Measurements from ENCODE around the gene TP53.

Gene TP53

DNA sequence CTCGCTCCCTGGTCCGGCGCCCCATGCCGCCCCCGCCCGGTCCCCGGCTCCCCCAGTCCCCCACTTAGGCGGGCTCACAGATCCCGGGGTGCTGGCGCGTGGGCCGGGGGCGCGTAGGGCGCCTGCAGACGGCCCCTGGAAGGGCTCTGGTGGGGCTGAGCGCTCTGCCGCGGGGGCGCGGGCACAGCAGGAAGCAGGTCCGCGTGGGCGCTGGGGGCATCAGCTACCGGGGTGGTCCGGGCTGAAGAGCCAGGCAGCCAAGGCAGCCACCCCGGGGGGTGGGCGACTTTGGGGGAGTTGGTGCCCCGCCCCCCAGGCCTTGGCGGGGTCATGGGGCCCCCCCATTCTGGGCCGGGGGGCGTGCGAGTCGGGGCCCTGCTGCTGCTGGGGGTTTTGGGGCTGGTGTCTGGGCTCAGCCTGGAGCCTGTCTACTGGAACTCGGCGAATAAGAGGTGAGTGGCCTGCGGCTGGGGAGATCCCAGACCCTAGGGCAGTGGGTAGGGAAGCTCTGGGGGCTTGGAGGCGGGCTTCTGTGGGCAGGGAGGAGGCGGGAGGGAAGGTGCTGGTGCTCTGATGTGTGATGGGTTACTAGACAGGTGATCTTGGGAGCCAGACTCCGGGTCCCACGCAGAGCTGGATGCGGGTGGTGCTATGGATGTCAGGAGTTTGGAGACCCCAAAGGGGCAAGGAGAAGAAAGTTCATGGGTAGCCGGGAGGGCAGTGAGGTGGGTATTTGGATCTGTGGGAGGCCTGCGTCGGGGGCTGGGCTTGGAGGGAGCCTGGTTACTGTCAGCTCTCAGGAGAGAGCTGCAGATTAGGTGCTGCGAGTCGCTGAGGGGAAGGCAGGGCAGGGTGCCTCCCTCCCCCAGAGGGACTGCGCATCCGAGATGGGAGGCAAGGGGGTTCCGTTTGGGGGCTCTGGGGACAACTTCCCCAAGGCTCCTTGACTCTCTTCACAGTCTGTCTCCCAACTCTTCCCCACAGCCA, 18.3 kb upstream of the TP53 start:
- peak overlapping the region; percentile 51 for H2BK120ac ChIP-seq (ENCODE audit: low read depth, low read length)
- H3K79me1 ChIP-seq (ENCODE audit: low read depth, low read length): peaks cover 10% of the 10 kb centered on the region
- H4K91ac ChIP-seq (ENCODE audit: low read depth, low read length, poor library complexity): no peak overlapping the region
- H2BK5ac ChIP-seq (ENCODE audit: low read length): peak overlapping the region; percentile 50
- H3K4me2 ChIP-seq (ENCODE audit: insufficient read depth, low read length, poor library complexity, severe bottlenecking): peak overlapping the region; percentile 81
- H3K4ac ChIP-seq (ENCODE audit: low read length): no peak overlapping the region
- H3K4me1 ChIP-seq (ENCODE audit: control insufficient read depth in 2 of 2, insufficient read depth in 1 of 2, low read depth in 1 of 2, low read length in 2 of 2): peaks cover 28 to 38% of the 10 kb centered on the region in 2 donors
- no peaks in the 10 kb centered on the region for H3K9me3 ChIP-seq (replicated peaks in 1 of 2; ENCODE audit: control insufficient read depth in 2 of 2, insufficient read depth in 1 of 2, low read depth in 1 of 2, low read length in 2 of 2)
- H3K4me3 ChIP-seq (ENCODE audit: low read length in 2 of 2): peak overlapping the region; percentile 73 to 85
- H4K8ac ChIP-seq (ENCODE audit: low read depth, low read length): no peak overlapping the region
- WGBS, 2 donors (ENCODE audit: extremely low coverage in 2 of 2, insufficient read length in 2 of 2, insufficient replicate concordance in 1 of 2): no CpG with 5 or more reads among the region's 50 CpGs
- H2AK5ac ChIP-seq (ENCODE audit: low read depth, low read length): peak overlapping the region; percentile 84
- peak overlapping the region; percentile 91 for H2AFZ ChIP-seq (ENCODE audit: low read length)
- peak overlapping the region; percentile 69 for H3K23ac ChIP-seq (ENCODE audit: low read depth, low read length, poor library complexity)
- no peak overlapping the region for H2BK12ac ChIP-seq (ENCODE audit: low read length)
- no peak overlapping the region for H3K27ac ChIP-seq (replicated peaks; ENCODE audit: low read length)
- peak overlapping the region; percentile 42 for H3K14ac ChIP-seq (ENCODE audit: low read length)
- H2BK15ac ChIP-seq (ENCODE audit: low read length): peak overlapping the region; percentile 86
- peak overlapping the region; percentile 88 for H3K9ac ChIP-seq (ENCODE audit: low read depth, low read length, poor library complexity)
- peaks cover 13 to 44% of the 10 kb centered on the region in 2 donors for H3K36me3 ChIP-seq (replicated peaks in 1 of 2; ENCODE audit: control insufficient read depth in 2 of 2, insufficient read depth in 2 of 2, low read length in 2 of 2)
- no peak for DNase-seq (ENCODE audit: low spot score)
- H3K27me3 ChIP-seq (ENCODE audit: control insufficient read depth in 3 of 3, insufficient read depth in 3 of 3, low read depth in 1 of 3, low read length in 3 of 3): no peaks in the 10 kb centered on the region
- H3K18ac ChIP-seq (ENCODE audit: low read length): peak overlapping the region; percentile 96

DNA sequence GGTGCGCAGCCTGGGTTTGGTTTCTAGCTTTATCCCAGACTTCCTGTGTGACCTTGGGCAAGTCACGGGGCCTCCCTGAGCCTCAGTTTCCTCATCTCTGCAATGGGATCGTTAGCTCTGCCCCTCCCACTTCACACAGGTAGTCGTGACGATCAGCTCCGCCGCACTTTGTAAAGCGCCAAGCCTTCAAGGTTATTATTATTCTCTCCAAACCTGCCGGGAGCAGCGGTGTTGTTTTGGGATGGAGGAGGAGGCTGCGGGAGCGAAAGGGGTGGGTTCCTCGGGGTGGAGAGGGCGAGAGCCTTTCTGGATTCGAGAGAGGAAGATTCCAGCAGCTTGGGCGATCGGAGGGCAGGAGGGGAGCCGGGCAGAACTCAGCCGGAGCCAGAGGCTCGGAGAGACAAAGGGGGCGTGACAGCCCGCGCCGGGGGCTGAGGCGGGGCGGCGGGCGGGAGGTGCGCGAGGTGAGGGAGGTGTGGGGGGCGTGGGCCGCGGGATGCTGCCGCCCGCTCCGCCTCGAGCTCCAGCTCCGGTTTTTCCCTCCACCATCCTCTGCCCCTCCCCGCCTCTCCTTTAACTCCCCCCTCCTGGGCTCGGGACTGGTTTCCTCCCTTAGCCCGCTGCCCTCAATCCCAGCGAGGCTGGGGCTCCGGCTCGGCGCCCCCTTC, 17.4 kb upstream of the TP53 start, which contains the start of gene EFNB3:
Gene EFNB3 (plus strand): TSS at position 602 of the 668 bp plus-strand sequence. CDS start 397 bp downstream, outside the sequence.
- no CpG with 5 or more reads among the region's 45 CpGs for WGBS, 2 donors (ENCODE audit: extremely low coverage in 2 of 2, insufficient read length in 2 of 2, insufficient replicate concordance in 1 of 2)
- H3K27me3 ChIP-seq (ENCODE audit: control insufficient read depth in 3 of 3, insufficient read depth in 3 of 3, low read depth in 1 of 3, low read length in 3 of 3): no peaks in the 10 kb centered on the region
- peak within 1 kb of the TSS; percentile 91 for H2AFZ ChIP-seq (ENCODE audit: low read length)
- H3K79me1 ChIP-seq (ENCODE audit: low read depth, low read length): peaks cover 10% of the 10 kb centered on the region
- peak within 1 kb of the TSS; percentile 69 for H3K23ac ChIP-seq (ENCODE audit: low read depth, low read length, poor library complexity)
- H3K4me1 ChIP-seq (ENCODE audit: control insufficient read depth in 2 of 2, insufficient read depth in 1 of 2, low read depth in 1 of 2, low read length in 2 of 2): peaks cover 28 to 37% of the 10 kb centered on the region in 2 donors
- peak within 1 kb of the TSS; percentile 51 for H2BK120ac ChIP-seq (ENCODE audit: low read depth, low read length)
- H2BK12ac ChIP-seq (ENCODE audit: low read length): no peak within 1 kb of the TSS
- peaks cover 14 to 39% of the 10 kb centered on the region in 2 donors for H3K36me3 ChIP-seq (replicated peaks in 1 of 2; ENCODE audit: control insufficient read depth in 2 of 2, insufficient read depth in 2 of 2, low read length in 2 of 2)
- peak within 1 kb of the TSS; percentile 50 for H2BK5ac ChIP-seq (ENCODE audit: low read length)
- H3K14ac ChIP-seq (ENCODE audit: low read length): peak within 1 kb of the TSS; percentile 42
- H3K4me2 ChIP-seq (ENCODE audit: insufficient read depth, low read length, poor library complexity, severe bottlenecking): peak within 1 kb of the TSS; percentile 81
- peak within 1 kb of the TSS; percentile 86 for H2BK15ac ChIP-seq (ENCODE audit: low read length)
- no peak within 1 kb of the TSS for H4K91ac ChIP-seq (ENCODE audit: low read depth, low read length, poor library complexity)
- peak within 1 kb of the TSS; percentile 79 for H3K27ac ChIP-seq (replicated peaks; ENCODE audit: low read length)
- H3K4me3 ChIP-seq (ENCODE audit: low read length in 2 of 2): peak within 1 kb of the TSS; percentile 73 to 85
- H3K18ac ChIP-seq (ENCODE audit: low read length): peak within 1 kb of the TSS; percentile 96
- H4K8ac ChIP-seq (ENCODE audit: low read depth, low read length): no peak within 1 kb of the TSS
- H3K4ac ChIP-seq (ENCODE audit: low read length): no peak within 1 kb of the TSS
- peak within 1 kb of the TSS; percentile 88 for H3K9ac ChIP-seq (ENCODE audit: low read depth, low read length, poor library complexity)
- no peaks in the 10 kb centered on the region for H3K9me3 ChIP-seq (replicated peaks in 1 of 2; ENCODE audit: control insufficient read depth in 2 of 2, insufficient read depth in 1 of 2, low read depth in 1 of 2, low read length in 2 of 2)
- H2AK5ac ChIP-seq (ENCODE audit: low read depth, low read length): peak within 1 kb of the TSS; percentile 84
- DNase-seq (ENCODE audit: low spot score): peak; percentile 75

DNA sequence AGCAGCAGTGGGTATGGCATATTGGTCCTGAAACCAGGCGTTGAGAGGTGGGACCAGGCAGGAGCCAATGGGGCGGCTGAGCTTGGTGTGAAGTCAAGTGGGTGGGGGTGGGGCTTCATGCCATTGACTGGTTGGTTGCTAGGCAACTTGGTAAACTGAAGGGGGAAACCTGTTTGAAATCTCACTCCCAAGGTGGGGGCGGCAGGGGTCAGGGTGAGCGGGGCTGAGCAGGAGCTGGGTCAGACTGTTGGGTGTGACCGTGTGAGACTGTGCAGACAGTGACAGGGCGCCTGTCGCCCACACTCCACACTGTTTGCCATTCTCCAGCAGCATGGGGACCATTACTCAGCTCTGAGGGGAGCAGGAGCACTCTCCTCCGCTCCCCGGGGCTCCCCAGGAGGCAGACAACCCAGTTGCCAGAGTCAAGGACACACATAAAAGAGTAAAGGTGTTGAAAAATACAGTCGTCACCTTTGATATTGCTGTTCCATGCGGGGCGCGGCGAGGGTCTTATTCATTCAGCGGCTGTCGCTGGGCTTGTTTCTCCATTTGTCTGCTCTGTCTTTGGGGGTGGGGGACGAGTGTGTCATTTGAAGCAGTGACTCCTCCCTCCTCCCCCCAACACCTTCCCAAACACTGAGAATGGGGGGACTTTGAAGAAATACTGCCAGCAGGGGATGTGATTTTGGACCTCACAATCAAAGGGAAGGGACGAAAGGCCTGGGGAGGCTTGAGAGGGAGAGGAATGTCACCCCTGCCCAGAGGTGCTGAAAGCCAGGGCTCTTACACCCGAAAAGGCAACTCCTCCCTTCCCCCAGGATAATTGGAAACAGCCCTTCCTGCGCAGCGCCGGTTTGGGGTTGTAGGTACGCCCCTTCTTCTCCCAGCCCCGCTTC, 16.5 kb upstream of the TP53 start:
- Histone ChIP-seq H2BK120ac (ENCODE audit: low read depth, low read length) (no peak overlapping the region), H3K27ac (replicated peaks; ENCODE audit: low read length) (peak overlapping the region; percentile 26), H3K14ac (ENCODE audit: low read length) (no peak overlapping the region)

More for the DNA sequence above, 16.5 kb upstream of the TP53 start:
- Histone ChIP-seq H2AK5ac (ENCODE audit: low read depth, low read length) (no peak overlapping the region), H3K36me3 (replicated peaks in 1 of 2; ENCODE audit: control insufficient read depth in 2 of 2, insufficient read depth in 2 of 2, low read length in 2 of 2) (peaks cover 15 to 33% of the 10 kb centered on the region in 2 donors), H2BK15ac (ENCODE audit: low read length) (peak overlapping the region; percentile 13), H2AFZ (ENCODE audit: low read length) (peak overlapping the region; percentile 75), H3K18ac (ENCODE audit: low read length) (peak overlapping the region; percentile 92), H3K4ac (ENCODE audit: low read length) (no peak overlapping the region), H3K4me2 (ENCODE audit: insufficient read depth, low read length, poor library complexity, severe bottlenecking) (peak overlapping the region; percentile 79), H2BK5ac (ENCODE audit: low read length) (no peak overlapping the region), H3K9me3 (replicated peaks in 1 of 2; ENCODE audit: control insufficient read depth in 2 of 2, insufficient read depth in 1 of 2, low read depth in 1 of 2, low read length in 2 of 2) (no peaks in the 10 kb centered on the region), H2BK12ac (ENCODE audit: low read length) (no peak overlapping the region), H4K8ac (ENCODE audit: low read depth, low read length) (no peak overlapping the region), H4K91ac (ENCODE audit: low read depth, low read length, poor library complexity) (no peak overlapping the region), H3K79me1 (ENCODE audit: low read depth, low read length) (peaks cover 10% of the 10 kb centered on the region), H3K4me1 (ENCODE audit: control insufficient read depth in 2 of 2, insufficient read depth in 1 of 2, low read depth in 1 of 2, low read length in 2 of 2) (peaks cover 28 to 37% of the 10 kb centered on the region in 2 donors), H3K27me3 (ENCODE audit: control insufficient read depth in 3 of 3, insufficient read depth in 3 of 3, low read depth in 1 of 3, low read length in 3 of 3) (no peaks in the 10 kb centered on the region), H3K9ac (ENCODE audit: low read depth, low read length, poor library complexity) (no peak overlapping the region), H3K4me3 (ENCODE audit: low read length in 2 of 2) (peak overlapping the region in 1 of 2 donors; percentile 73), H3K23ac (ENCODE audit: low read depth, low read length, poor library complexity) (no peak overlapping the region)
- peak; percentile 85 for DNase-seq (ENCODE audit: low spot score)
- WGBS, 2 donors (ENCODE audit: extremely low coverage in 2 of 2, insufficient read length in 2 of 2, insufficient replicate concordance in 1 of 2): no CpG with 5 or more reads among the region's 24 CpGs

Data from neuronal stem cell (in vitro differentiated cells).